Lower leg skin (tissue), 3 donors: ENCODE data around the gene SIGLEC1.

Experiments used
- POLR2A ChIP-seq, 2 donors: fragments of 450-650 bp; IDR thresholded peaks; one replicate each; pipeline ENCODE4 v1.6.1; 2016 to 2017; ENCODE audit warnings: antibody characterized with exemption in 2 of 2, mild to moderate bottlenecking in 1 of 2, moderate library complexity in 1 of 2
- TF ChIP-seq, protein P1 (sequence below), 3 donors: fragments of 450-650 bp; IDR thresholded peaks; one replicate each; pipeline ENCODE4 v1.5.1; 2016; ENCODE audit warnings: antibody characterized with exemption in 3 of 3, mild to moderate bottlenecking in 3 of 3, moderate library complexity in 2 of 3

DNA sequence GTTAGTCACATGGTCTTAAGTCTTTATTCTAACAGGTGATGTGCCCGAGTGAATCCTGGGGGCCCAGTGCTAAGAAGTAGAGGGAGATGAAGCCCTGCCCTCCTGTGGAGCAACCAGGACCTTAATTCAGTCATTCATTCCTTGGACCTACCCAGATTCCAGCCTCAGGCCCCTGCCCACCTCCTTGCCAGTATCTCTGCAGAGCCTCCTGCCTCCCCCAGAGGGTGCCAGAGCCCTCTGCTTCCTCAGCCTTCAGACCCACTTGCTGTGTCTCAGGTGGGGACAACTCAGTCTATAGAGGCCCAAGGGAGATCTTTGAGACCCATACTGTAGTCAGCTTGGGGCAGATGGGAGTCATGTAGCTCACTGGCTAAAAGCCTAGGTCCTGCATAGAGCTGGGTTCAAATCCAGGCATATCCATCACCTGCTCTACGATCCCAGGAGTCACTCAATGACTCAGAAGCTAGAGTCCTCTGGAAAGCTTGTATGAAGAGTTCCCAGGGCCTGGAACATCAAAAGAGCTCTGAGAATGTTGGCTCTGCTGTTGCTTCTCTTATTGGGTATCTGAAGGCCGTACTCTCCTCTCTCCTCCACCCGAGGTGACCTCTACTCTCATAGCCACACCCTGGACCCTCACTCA, 3.9 kb upstream of the SIGLEC1 start:
- TF ChIP-seq, protein P1, sequence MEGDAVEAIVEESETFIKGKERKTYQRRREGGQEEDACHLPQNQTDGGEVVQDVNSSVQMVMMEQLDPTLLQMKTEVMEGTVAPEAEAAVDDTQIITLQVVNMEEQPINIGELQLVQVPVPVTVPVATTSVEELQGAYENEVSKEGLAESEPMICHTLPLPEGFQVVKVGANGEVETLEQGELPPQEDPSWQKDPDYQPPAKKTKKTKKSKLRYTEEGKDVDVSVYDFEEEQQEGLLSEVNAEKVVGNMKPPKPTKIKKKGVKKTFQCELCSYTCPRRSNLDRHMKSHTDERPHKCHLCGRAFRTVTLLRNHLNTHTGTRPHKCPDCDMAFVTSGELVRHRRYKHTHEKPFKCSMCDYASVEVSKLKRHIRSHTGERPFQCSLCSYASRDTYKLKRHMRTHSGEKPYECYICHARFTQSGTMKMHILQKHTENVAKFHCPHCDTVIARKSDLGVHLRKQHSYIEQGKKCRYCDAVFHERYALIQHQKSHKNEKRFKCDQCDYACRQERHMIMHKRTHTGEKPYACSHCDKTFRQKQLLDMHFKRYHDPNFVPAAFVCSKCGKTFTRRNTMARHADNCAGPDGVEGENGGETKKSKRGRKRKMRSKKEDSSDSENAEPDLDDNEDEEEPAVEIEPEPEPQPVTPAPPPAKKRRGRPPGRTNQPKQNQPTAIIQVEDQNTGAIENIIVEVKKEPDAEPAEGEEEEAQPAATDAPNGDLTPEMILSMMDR (IDR thresholded peaks at IDR 0.05): no peak
- TF ChIP-seq POLR2A (IDR thresholded peaks at IDR 0.05): no peak
